GM19240 (cell line): ENCODE data around the gene RASA3.
"Not testable (repeated sequence)": the region's sequence is repeated elsewhere in the genome, so short reads cannot be mapped to it uniquely, and the experiment has no call there.

ENCODE experiments used
- DNase-seq: peaks from one replicate; pipeline ENCODE4 v3.0.0; 2011; ENCODE audit warnings: low spot score; ENCODE audit not compliant: insufficient read length

RASA3 gene

GRCh38 chr13:114114006-114114640 lies 18.3 kb downstream of the RASA3 start:
- DNase-seq, result no peak

GRCh38 chr13:114113395-114113794 lies 19.0 kb downstream of the RASA3 start:
- DNase-seq, result not testable (repeated sequence)

GRCh38 chr13:114112826-114113322 lies 19.5 kb downstream of the RASA3 start:
- no peak for DNase-seq

- no peak for DNase-seq
Observed at GRCh38 chr13:114112231-114112825, 20.1 kb downstream of the RASA3 start.

GRCh38 chr13:114111577-114111976 lies 20.8 kb downstream of the RASA3 start:
- DNase-seq, result no peak

GRCh38 chr13:114110830-114111189 lies 21.6 kb downstream of the RASA3 start:
- not testable (repeated sequence) for DNase-seq

GRCh38 chr13:114110091-114110829 lies 22.2 kb downstream of the RASA3 start:
- no peak for DNase-seq

GRCh38 chr13:114109641-114110041 lies 22.8 kb downstream of the RASA3 start:
- DNase-seq, result no peak

GRCh38 chr13:114108894-114109293 lies 23.5 kb downstream of the RASA3 start:
- no peak for DNase-seq

- DNase-seq, result no peak
Observed at GRCh38 chr13:114108141-114108761, 24.2 kb downstream of the RASA3 start.

GRCh38 chr13:114107686-114108081 lies 24.7 kb downstream of the RASA3 start:
- no peak for DNase-seq

- no peak for DNase-seq
Observed at GRCh38 chr13:114106991-114107685, 25.3 kb downstream of the RASA3 start.

- no peak for DNase-seq
Observed at GRCh38 chr13:114106526-114106925, 25.9 kb downstream of the RASA3 start.

- DNase-seq, result no peak
Observed at GRCh38 chr13:114105521-114106225, 26.8 kb downstream of the RASA3 start.

- no peak for DNase-seq
Observed at GRCh38 chr13:114104655-114105520, 27.5 kb downstream of the RASA3 start.

- no peak for DNase-seq
Observed at GRCh38 chr13:114103801-114104654, 28.4 kb downstream of the RASA3 start.

- not testable (repeated sequence) for DNase-seq
Observed at GRCh38 chr13:114103289-114103621, 29.2 kb downstream of the RASA3 start.

- no peak for DNase-seq
Observed at GRCh38 chr13:114102521-114103288, 29.7 kb downstream of the RASA3 start.
